ENCODE measurements around the gene MUSTN1. TPM values are rescaled to one million over a fixed set of nuclear protein-coding genes. Genes with fewer than 3 reads are reported as not detected.

Gene MUSTN1
- total RNA-seq, 2 experiments from 2014 or later, result 1.3 to 1.9 TPM

- Mint-ChIP-seq H3K27me3 (no peaks in the 10 kb centered on the region), H3K4me3 (no peak overlapping the region), H3K27ac (peak overlapping the region; percentile 22), H3K9me3 (no peaks in the 10 kb centered on the region), H3K36me3 (peaks cover 14% of the 10 kb centered on the region), H3K4me1 (peaks cover 33% of the 10 kb centered on the region)
- POLR2A ChIA-PET, result interaction anchor here (1.2 kb wide), 1 partner anchor 18 kb away, joined by 3 read pairs; no protein-coding TSS in a partner anchor
- ATAC-seq (ENCODE audit: low read depth) (no peak), DNase-seq (no peak)
Measured at GRCh38 chr3:52836986-52837385, 2.2 kb upstream of the MUSTN1 start.

- ATAC-seq (ENCODE audit: low read depth) (no peak), DNase-seq (no peak)
- H3K4me3 Mint-ChIP-seq, result no peak overlapping the region
- H3K27ac Mint-ChIP-seq, result no peak overlapping the region
- POLR2A ChIA-PET, result interaction anchor here (1.2 kb wide), 1 partner anchor 17 kb away, joined by 3 read pairs; no protein-coding TSS in a partner anchor
- H3K9me3 Mint-ChIP-seq, result no peaks in the 10 kb centered on the region
- H3K36me3 Mint-ChIP-seq, result peaks cover 12% of the 10 kb centered on the region
- H3K4me1 Mint-ChIP-seq, result peaks cover 34% of the 10 kb centered on the region
- H3K27me3 Mint-ChIP-seq, result no peaks in the 10 kb centered on the region
Measured at GRCh38 chr3:52836471-52836845, 1.6 kb upstream of the MUSTN1 start.

- peaks cover 39% of the 10 kb centered on the region for H3K4me1 Mint-ChIP-seq
Measured at GRCh38 chr3:52835766-52836470, 1.1 kb upstream of the MUSTN1 start.

GRCh38 chr3:52833202-52833601 lies 1.6 kb downstream of the MUSTN1 start:
- Mint-ChIP-seq H3K27ac (no peak overlapping the region), H3K4me1 (peaks cover 26% of the 10 kb centered on the region), H3K9me3 (no peaks in the 10 kb centered on the region), H3K36me3 (peaks cover 9% of the 10 kb centered on the region), H3K27me3 (no peaks in the 10 kb centered on the region), H3K4me3 (no peak overlapping the region)
- POLR2A ChIA-PET, result no interaction called here
- ATAC-seq (ENCODE audit: low read depth) (no peak), DNase-seq (no peak)

More at GRCh38 chr3:52835766-52836470, 1.1 kb upstream of the MUSTN1 start:
- POLR2A ChIA-PET, result no interaction called here
- DNase-seq (no peak), ATAC-seq (ENCODE audit: low read depth) (no peak)
- Mint-ChIP-seq H3K36me3 (peaks cover 12% of the 10 kb centered on the region), H3K27ac (no peak overlapping the region), H3K4me3 (no peak overlapping the region), H3K27me3 (no peaks in the 10 kb centered on the region), H3K9me3 (no peaks in the 10 kb centered on the region)

GRCh38 chr3:52831500-52832301 lies 3.1 kb downstream of the MUSTN1 start:
- Mint-ChIP-seq H3K9me3 (no peaks in the 10 kb centered on the region), H3K36me3 (peaks cover under 1% of the 10 kb centered on the region), H3K27me3 (no peaks in the 10 kb centered on the region), H3K4me3 (no peak overlapping the region), H3K4me1 (peaks cover 12% of the 10 kb centered on the region), H3K27ac (peak overlapping the region; percentile 10)
- no peak for ATAC-seq (ENCODE audit: low read depth)
- POLR2A ChIA-PET, result no interaction called here
- DNase-seq, result no peak

- POLR2A ChIA-PET, result no interaction called here
- ATAC-seq (ENCODE audit: low read depth), result no peak
- no peak within 1 kb of the TSS for H3K4me3 Mint-ChIP-seq
- peaks cover 9% of the 10 kb centered on the region for H3K4me1 Mint-ChIP-seq
- no peaks in the 10 kb centered on the region for H3K9me3 Mint-ChIP-seq
- no peaks in the 10 kb centered on the region for H3K27me3 Mint-ChIP-seq
- H3K27ac Mint-ChIP-seq, result peak within 1 kb of the TSS; percentile 10
- no peaks in the 10 kb centered on the region for H3K36me3 Mint-ChIP-seq
- no peak for DNase-seq
Measured at GRCh38 chr3:52830535-52831258, 4.1 kb downstream of the MUSTN1 start, which contains the start of gene ITIH4. ITIH4 (minus strand) TSS chr3:52830672; CDS start chr3:52830642, 30 bp downstream.

- H3K36me3 Mint-ChIP-seq, result no peaks in the 10 kb centered on the region
- H3K27me3 Mint-ChIP-seq, result no peaks in the 10 kb centered on the region
- no peak for ATAC-seq (ENCODE audit: low read depth)
- H3K4me3 Mint-ChIP-seq, result no peak overlapping the region
- peaks cover 9% of the 10 kb centered on the region for H3K4me1 Mint-ChIP-seq
- no peak overlapping the region for H3K27ac Mint-ChIP-seq
- H3K9me3 Mint-ChIP-seq, result no peaks in the 10 kb centered on the region
- POLR2A ChIA-PET, result no interaction called here
- no peak for DNase-seq
Measured at GRCh38 chr3:52829906-52830463, 4.8 kb downstream of the MUSTN1 start.

GRCh38 chr3:52829482-52829881 lies 5.3 kb downstream of the MUSTN1 start:
- H3K4me1 Mint-ChIP-seq, result peaks cover 9% of the 10 kb centered on the region
- no peaks in the 10 kb centered on the region for H3K36me3 Mint-ChIP-seq
- ATAC-seq (ENCODE audit: low read depth) (no peak), DNase-seq (no peak)
- POLR2A ChIA-PET, result no interaction called here
- H3K4me3 Mint-ChIP-seq, result no peak overlapping the region
- H3K27me3 Mint-ChIP-seq, result no peaks in the 10 kb centered on the region
- H3K9me3 Mint-ChIP-seq, result no peaks in the 10 kb centered on the region
- no peak overlapping the region for H3K27ac Mint-ChIP-seq

- H3K36me3 Mint-ChIP-seq, result no peaks in the 10 kb centered on the region
- H3K9me3 Mint-ChIP-seq, result no peaks in the 10 kb centered on the region
- POLR2A ChIA-PET, result no interaction called here
- no peak for DNase-seq
- ATAC-seq (ENCODE audit: low read depth), result no peak
- no peaks in the 10 kb centered on the region for H3K27me3 Mint-ChIP-seq
- H3K4me3 Mint-ChIP-seq, result no peak overlapping the region
- H3K4me1 Mint-ChIP-seq, result peaks cover 9% of the 10 kb centered on the region
- no peak overlapping the region for H3K27ac Mint-ChIP-seq
Measured at GRCh38 chr3:52827866-52828376, 6.9 kb downstream of the MUSTN1 start.

GRCh38 chr3:52827441-52827840 lies 7.4 kb downstream of the MUSTN1 start:
- ATAC-seq (ENCODE audit: low read depth) (no peak), DNase-seq (no peak)
- Mint-ChIP-seq H3K27ac (no peak overlapping the region), H3K4me1 (peaks cover 9% of the 10 kb centered on the region), H3K36me3 (no peaks in the 10 kb centered on the region), H3K27me3 (no peaks in the 10 kb centered on the region), H3K9me3 (no peaks in the 10 kb centered on the region), H3K4me3 (no peak overlapping the region)
- POLR2A ChIA-PET, result no interaction called here

- Mint-ChIP-seq H3K4me1 (no peaks in the 10 kb centered on the region), H3K36me3 (no peaks in the 10 kb centered on the region), H3K27ac (no peak overlapping the region), H3K4me3 (no peak overlapping the region), H3K27me3 (no peaks in the 10 kb centered on the region), H3K9me3 (no peaks in the 10 kb centered on the region)
- POLR2A ChIA-PET, result no interaction called here
- DNase-seq (no peak), ATAC-seq (ENCODE audit: low read depth) (no peak)
Measured at GRCh38 chr3:52824037-52824436, 10.8 kb downstream of the MUSTN1 start.

- ATAC-seq (ENCODE audit: low read depth) (no peak), DNase-seq (no peak)
- Mint-ChIP-seq H3K27me3 (no peaks in the 10 kb centered on the region), H3K9me3 (no peaks in the 10 kb centered on the region), H3K4me1 (peaks cover 2% of the 10 kb centered on the region), H3K4me3 (no peak overlapping the region), H3K36me3 (no peaks in the 10 kb centered on the region), H3K27ac (no peak overlapping the region)
- POLR2A ChIA-PET, result interaction anchor here (0.6 kb wide), 1 partner anchor 206 kb away, joined by 8 read pairs; no protein-coding TSS in a partner anchor
Measured at GRCh38 chr3:52822363-52822762, 12.5 kb downstream of the MUSTN1 start.

- Mint-ChIP-seq H3K27me3 (no peaks in the 10 kb centered on the region), H3K4me1 (peaks cover 2% of the 10 kb centered on the region), H3K27ac (no peak overlapping the region), H3K4me3 (no peak overlapping the region), H3K36me3 (no peaks in the 10 kb centered on the region), H3K9me3 (no peaks in the 10 kb centered on the region)
- DNase-seq (no peak), ATAC-seq (ENCODE audit: low read depth) (peak; percentile 58)
- POLR2A ChIA-PET, result no interaction called here
Measured at GRCh38 chr3:52820736-52821135, 14.1 kb downstream of the MUSTN1 start.
